Esophagus squamous epithelium (tissue), 5 donors: ENCODE data around the gene RARG. TPM values are rescaled to one million over a fixed set of nuclear protein-coding genes. Genes with fewer than 3 reads are reported as not detected.

ENCODE experiments used
- DNase-seq: peaks from one replicate; lab custom pipeline; 2025; lab: John Stamatoyannopoulos, UW
- H3K27ac ChIP-seq, 4 donors: fragments of 200-600 bp; sonication (generic); one replicate each; pipeline ENCODE4 v1.5.1; 2016 to 2019; ENCODE audit warnings: mild to moderate bottlenecking in 1 of 4
- H3K27me3 ChIP-seq, 4 donors: fragments of 200-600 bp; sonication (generic); 1 replicate in 3 of 4; 2 replicates in 1 of 4; pipeline versions ENCODE4 v1.5.1 to v1.6.0; 2017 to 2021; ENCODE audit warnings: antibody characterized with exemption in 1 of 4
- H3K36me3 ChIP-seq, 3 donors: fragments of 200-600 bp; sonication (generic); one replicate each; pipeline ENCODE4 v1.5.1; 2016 to 2019
- H3K4me1 ChIP-seq, 3 donors: fragments of 200-600 bp; sonication (generic); one replicate each; pipeline ENCODE4 v1.5.1; 2017 to 2019
- H3K4me3 ChIP-seq, 4 donors: fragments of 200-600 bp; sonication (generic); 1 replicate in 3 of 4; 2 replicates in 1 of 4; pipeline ENCODE4 v1.5.1; 2016 to 2019; ENCODE audit warnings: mild to moderate bottlenecking in 2 of 4, moderate library complexity in 1 of 4
- H3K9me3 ChIP-seq, 3 donors: fragments of 200-600 bp; sonication (generic); one replicate each; pipeline ENCODE4 v1.5.1; 2016 to 2019
- POLR2A ChIP-seq, 4 donors: fragments of 450-650 bp; IDR thresholded peaks; one replicate each; pipeline ENCODE4 v1.6.1; 2017; ENCODE audit warnings: antibody characterized with exemption in 4 of 4, mild to moderate bottlenecking in 4 of 4, moderate library complexity in 3 of 4
- WGBS, 2 donors: methylation state at CpG; one replicate each; pipeline ENCODE4 v1.1.5; 2018; 5-methylcytosine and 5-hydroxymethylcytosine counted together
- intact Hi-C: fragments of 100-400 bp; cut with DNase I; formaldehyde crosslinking; loops from one replicate; pipeline ENCODE4 v1.15.0; 2022
- total RNA-seq, 4 donors: library from RNA; depleted of rRNA; stranded (reverse); fragments of >200 nt; gene quantifications; one replicate each; pipeline ENCODE4 v1.1.0, GENCODE V29; 2016
- TF ChIP-seq, protein P1 (sequence below), 6 experiments: fragments of 450-650 bp in 4 of 6; fragments of 200-600 bp in 2 of 6; sonication (generic) in 2 of 6; IDR thresholded peaks; one replicate each; pipeline ENCODE4 v1.5.1; 2016 to 2019; ENCODE audit warnings: antibody characterized with exemption in 6 of 6, mild to moderate bottlenecking in 4 of 6, moderate library complexity in 4 of 6
- donor health status: DM: yes; HTN: yes; CAD: no.

RARG gene
- total RNA-seq, 4 donors from 2014 or later = 98.0 to 171 (median 125) TPM

DNA sequence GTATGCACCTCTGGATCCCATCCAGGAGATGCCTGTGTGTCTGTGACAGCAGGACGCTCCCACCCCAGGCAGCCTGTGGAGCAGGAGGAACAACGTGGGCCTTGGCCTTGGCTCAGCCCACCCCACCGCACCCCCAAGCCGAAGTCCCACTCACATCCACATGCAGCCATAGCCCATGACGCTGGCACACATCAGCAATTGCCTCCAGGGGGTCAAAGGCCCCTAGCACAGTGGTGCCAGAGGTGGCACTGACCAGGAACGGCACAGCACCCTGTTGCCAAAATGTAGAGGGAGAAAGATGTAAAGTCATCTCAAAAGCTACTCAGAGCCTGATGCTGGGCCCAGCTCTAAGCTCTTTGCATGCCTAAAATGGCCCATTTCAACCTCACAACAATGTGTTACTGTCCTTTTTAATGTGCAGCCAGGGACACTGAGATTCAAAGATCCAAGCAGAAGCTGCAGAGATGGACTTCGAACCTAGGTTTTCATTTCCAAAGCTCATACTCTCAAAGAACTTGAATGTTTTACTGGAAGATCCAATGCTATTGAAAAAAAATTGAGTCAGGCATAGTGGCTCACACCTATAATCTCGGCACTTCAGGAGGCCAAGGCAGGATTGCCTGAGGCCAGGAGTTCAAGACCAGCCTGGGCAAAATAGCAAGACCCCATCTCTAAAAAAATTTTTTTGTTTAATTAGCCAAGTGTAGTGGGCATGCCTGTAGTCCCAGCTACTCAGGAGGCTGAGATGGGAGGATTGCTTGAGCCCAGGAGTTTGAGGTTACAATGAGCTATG is 70.7 kb downstream of the RARG start:
- no peak for TF ChIP-seq POLR2A (IDR thresholded peaks at IDR 0.05)
- TF ChIP-seq, protein P1, sequence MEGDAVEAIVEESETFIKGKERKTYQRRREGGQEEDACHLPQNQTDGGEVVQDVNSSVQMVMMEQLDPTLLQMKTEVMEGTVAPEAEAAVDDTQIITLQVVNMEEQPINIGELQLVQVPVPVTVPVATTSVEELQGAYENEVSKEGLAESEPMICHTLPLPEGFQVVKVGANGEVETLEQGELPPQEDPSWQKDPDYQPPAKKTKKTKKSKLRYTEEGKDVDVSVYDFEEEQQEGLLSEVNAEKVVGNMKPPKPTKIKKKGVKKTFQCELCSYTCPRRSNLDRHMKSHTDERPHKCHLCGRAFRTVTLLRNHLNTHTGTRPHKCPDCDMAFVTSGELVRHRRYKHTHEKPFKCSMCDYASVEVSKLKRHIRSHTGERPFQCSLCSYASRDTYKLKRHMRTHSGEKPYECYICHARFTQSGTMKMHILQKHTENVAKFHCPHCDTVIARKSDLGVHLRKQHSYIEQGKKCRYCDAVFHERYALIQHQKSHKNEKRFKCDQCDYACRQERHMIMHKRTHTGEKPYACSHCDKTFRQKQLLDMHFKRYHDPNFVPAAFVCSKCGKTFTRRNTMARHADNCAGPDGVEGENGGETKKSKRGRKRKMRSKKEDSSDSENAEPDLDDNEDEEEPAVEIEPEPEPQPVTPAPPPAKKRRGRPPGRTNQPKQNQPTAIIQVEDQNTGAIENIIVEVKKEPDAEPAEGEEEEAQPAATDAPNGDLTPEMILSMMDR (IDR thresholded peaks at IDR 0.05) = no peak
- DNase-seq = no peak
- H3K27ac ChIP-seq = no peak overlapping the region
- WGBS, 2 donors = 93 to 95% methylated on average over 3 to 5 of the region's 8 CpGs
- peaks cover 0 to 58% (median 0%) of the 10 kb centered on the region in 3 donors for H3K36me3 ChIP-seq
- intact Hi-C loops = loop anchor here (5.0 kb wide), 1 partner anchor 36 kb away; no protein-coding TSS in a partner anchor
- peaks cover 0 to 8% (median 0%) of the 10 kb centered on the region in 3 donors for H3K4me1 ChIP-seq
- no peak overlapping the region for H3K4me3 ChIP-seq
- no peaks in the 10 kb centered on the region for H3K27me3 ChIP-seq
- no peaks in the 10 kb centered on the region for H3K9me3 ChIP-seq

DNA sequence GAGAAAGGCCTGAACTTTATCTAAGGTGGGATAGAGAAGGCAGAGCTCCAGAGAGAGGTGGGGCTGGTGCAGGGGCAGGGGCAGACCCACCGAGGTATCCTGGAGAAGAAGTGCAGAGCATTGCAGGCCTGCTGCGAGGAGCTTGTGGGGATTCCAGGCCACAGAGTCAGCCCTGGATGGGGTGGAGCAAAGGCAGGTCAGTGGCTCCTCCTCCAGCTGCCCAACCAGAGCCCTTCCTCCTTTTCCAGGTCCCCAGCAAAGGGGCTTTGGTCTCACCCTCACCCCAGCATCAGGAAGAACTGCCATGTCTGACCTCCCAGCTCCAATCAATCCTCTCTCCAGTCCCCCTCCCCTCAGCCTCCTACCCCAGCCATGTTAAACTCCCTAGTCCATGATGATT is 71.3 kb downstream of the RARG start:
- Histone ChIP-seq H3K4me3 (no peak overlapping the region), H3K27ac (no peak overlapping the region), H3K27me3 (no peaks in the 10 kb centered on the region), H3K9me3 (no peaks in the 10 kb centered on the region), H3K4me1 (peaks cover 0 to 8% (median 0%) of the 10 kb centered on the region in 3 donors), H3K36me3 (peaks cover 0 to 52% (median 0%) of the 10 kb centered on the region in 3 donors)
- no peak for TF ChIP-seq POLR2A (IDR thresholded peaks at IDR 0.05)
- TF ChIP-seq, protein P1 (IDR thresholded peaks at IDR 0.05) = no peak
- intact Hi-C loops = loop anchor here (5.0 kb wide), 1 partner anchor 37 kb away; no protein-coding TSS in a partner anchor
- DNase-seq = no peak
- 73 to 83% methylated on average over 2 of the region's 2 CpGs for WGBS, 2 donors

Other genes with a start within 250 kb of the RARG start
- gene EIF4B, start 225.8 kb downstream of the RARG start, total RNA-seq = 100 to 1,000 TPM; 225 to 571 (median 372) TPM
- 10 to 100 TPM; 10.8 to 82.0 (median 20.8) TPM for gene TNS2, start 182.1 kb downstream of the RARG start, total RNA-seq
- gene SPRYD3, start 152.8 kb downstream of the RARG start, total RNA-seq = 10 to 100 TPM; 28.2 to 41.4 (median 29.2) TPM
- gene IGFBP6, start 134.5 kb downstream of the RARG start, total RNA-seq = 100 to 1,000 TPM in 2 of 4 donors, 10 to 100 TPM in 2; 34.5 to 506 (median 94.0) TPM
- gene SOAT2, start 128.7 kb downstream of the RARG start, total RNA-seq = not detected
- 10 to 100 TPM in 2 of 4 donors, 1 to 10 TPM in 2; 6.9 to 21.2 (median 9.8) TPM for gene ZNF740, start 51.5 kb downstream of the RARG start, total RNA-seq
- 10 to 100 TPM; 11.4 to 30.5 (median 15.7) TPM for gene CSAD, start 51.3 kb downstream of the RARG start, total RNA-seq
- 1 to 10 TPM; 4.2 to 7.2 (median 5.9) TPM for gene ITGB7, start 25.0 kb downstream of the RARG start, total RNA-seq
- gene ESPL1, start 36.1 kb upstream of the RARG start, total RNA-seq = 10 to 100 TPM; 32.2 to 85.6 (median 48.0) TPM
- 100 to 1,000 TPM; 203 to 638 (median 324) TPM for gene PFDN5, start 63.3 kb upstream of the RARG start, total RNA-seq
- 10 to 100 TPM; 25.2 to 33.2 (median 28.3) TPM for gene MYG1, start 67.5 kb upstream of the RARG start, total RNA-seq
- 10 to 100 TPM; 29.4 to 33.9 (median 30.0) TPM for gene AAAS, start 89.4 kb upstream of the RARG start, total RNA-seq
- not detected for gene SP7, start 104.1 kb upstream of the RARG start, total RNA-seq
- gene SP1, start 148.0 kb upstream of the RARG start, total RNA-seq = 10 to 100 TPM; 58.2 to 78.4 (median 62.0) TPM
- gene AMHR2, start 191.6 kb upstream of the RARG start, total RNA-seq = under 1 TPM in 1 of 4 donors, not detected in 3; 0.76 TPM
- gene PRR13, start 209.5 kb upstream of the RARG start, total RNA-seq = 10 to 100 TPM; 24.9 to 72.9 (median 51.1) TPM
- 100 to 1,000 TPM; 202 to 400 (median 287) TPM for gene PCBP2, start 219.9 kb upstream of the RARG start, total RNA-seq